ENCODE measurements around the gene MRPL12.
A peak's percentile ranks its signal among the peaks of the same experiment; 100 is the strongest.

The MRPL12 gene

GRCh38 chr17:81703747-81704654, 834 bp downstream of the MRPL12 start:
- DNase-seq: peak in 1 of 2 donors; percentile 8

- DNase-seq: no peak
These were observed 2.5 kb downstream of the MRPL12 start for GRCh38 chr17:81705518-81706231.

GRCh38 chr17:81706232-81706611, 3.1 kb downstream of the MRPL12 start:
- no peak for DNase-seq

GRCh38 chr17:81706757-81707624, 3.8 kb downstream of the MRPL12 start:
- DNase-seq: no peak

- no peak for DNase-seq
These were observed 4.8 kb downstream of the MRPL12 start for GRCh38 chr17:81707725-81708646.

- DNase-seq: no peak
These were observed 5.6 kb downstream of the MRPL12 start for GRCh38 chr17:81708739-81709185.

- DNase-seq: peak in 1 of 2 donors; percentile 16
These were observed 7.5 kb downstream of the MRPL12 start for GRCh38 chr17:81710514-81711308.

- peak; percentile 69 to 75 for DNase-seq
These were observed 8.8 kb downstream of the MRPL12 start, which contains the start of gene SLC25A10 for GRCh38 chr17:81711814-81712467. Gene SLC25A10 (plus strand): TSS chr17:81712284. CDS start chr17:81712427, 143 bp downstream.

GRCh38 chr17:81712468-81713003, 9.4 kb downstream of the MRPL12 start:
- no peak for DNase-seq

GRCh38 chr17:81713004-81713555, 9.9 kb downstream of the MRPL12 start:
- DNase-seq: no peak

GRCh38 chr17:81713556-81714411, 10.6 kb downstream of the MRPL12 start:
- no peak for DNase-seq

GRCh38 chr17:81714412-81715106, 11.4 kb downstream of the MRPL12 start:
- DNase-seq: no peak

GRCh38 chr17:81715107-81715871, 12.1 kb downstream of the MRPL12 start:
- no peak for DNase-seq

GRCh38 chr17:81715872-81716673, 12.9 kb downstream of the MRPL12 start:
- DNase-seq: no peak

GRCh38 chr17:81716674-81716996, 13.5 kb downstream of the MRPL12 start:
- DNase-seq: no peak

GRCh38 chr17:81717049-81717765, 14.0 kb downstream of the MRPL12 start:
- DNase-seq: no peak
